OCI-LY3 (cell line): ENCODE results near the gene CNTNAP4.

ENCODE experiments used
- EZH2phosphoT487 ChIP-seq: fragments of 200-600 bp; shearing (Covaris generic); IDR thresholded peaks from 2 replicates; pipeline ENCODE4 v1.6.1; 2018; ENCODE audit warnings: antibody characterized with exemption, mixed run types, low read depth
- TF ChIP-seq, protein P1 (sequence below): fragments of 200-600, 300-600 bp; sonication (generic); IDR thresholded peaks from 2 replicates; pipeline ENCODE4 v1.5.1; 2014; ENCODE audit warnings: antibody characterized with exemption, low read length, low read depth

DNA sequence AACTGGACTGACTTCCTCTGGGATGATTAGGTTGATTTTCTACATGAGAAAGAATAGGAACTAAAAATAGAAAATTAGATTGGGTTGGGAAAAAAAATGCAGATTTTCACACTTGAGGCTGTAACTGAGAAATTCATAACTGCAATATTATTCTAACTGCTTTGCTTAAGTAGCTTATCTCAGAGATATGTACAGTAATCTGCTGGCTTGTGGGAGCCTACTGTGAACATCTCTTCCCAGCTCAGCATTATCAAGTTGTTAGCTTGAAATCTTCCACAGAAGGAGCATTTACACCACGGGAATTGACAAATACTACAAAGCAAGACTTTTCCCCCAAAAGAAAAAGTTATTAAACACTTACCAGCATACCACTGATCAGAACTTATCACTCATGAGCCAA is 58.9 kb downstream of the CNTNAP4 start:
- TF ChIP-seq, protein P1, sequence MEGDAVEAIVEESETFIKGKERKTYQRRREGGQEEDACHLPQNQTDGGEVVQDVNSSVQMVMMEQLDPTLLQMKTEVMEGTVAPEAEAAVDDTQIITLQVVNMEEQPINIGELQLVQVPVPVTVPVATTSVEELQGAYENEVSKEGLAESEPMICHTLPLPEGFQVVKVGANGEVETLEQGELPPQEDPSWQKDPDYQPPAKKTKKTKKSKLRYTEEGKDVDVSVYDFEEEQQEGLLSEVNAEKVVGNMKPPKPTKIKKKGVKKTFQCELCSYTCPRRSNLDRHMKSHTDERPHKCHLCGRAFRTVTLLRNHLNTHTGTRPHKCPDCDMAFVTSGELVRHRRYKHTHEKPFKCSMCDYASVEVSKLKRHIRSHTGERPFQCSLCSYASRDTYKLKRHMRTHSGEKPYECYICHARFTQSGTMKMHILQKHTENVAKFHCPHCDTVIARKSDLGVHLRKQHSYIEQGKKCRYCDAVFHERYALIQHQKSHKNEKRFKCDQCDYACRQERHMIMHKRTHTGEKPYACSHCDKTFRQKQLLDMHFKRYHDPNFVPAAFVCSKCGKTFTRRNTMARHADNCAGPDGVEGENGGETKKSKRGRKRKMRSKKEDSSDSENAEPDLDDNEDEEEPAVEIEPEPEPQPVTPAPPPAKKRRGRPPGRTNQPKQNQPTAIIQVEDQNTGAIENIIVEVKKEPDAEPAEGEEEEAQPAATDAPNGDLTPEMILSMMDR: no peak
- TF ChIP-seq EZH2phosphoT487: no peak
